HEK293 (cell line): ENCODE data around the gene MT1HL1.

Experiments
- SETDB1 ChIP-seq: IDR thresholded peaks from one replicate; pipeline ENCODE4 v1.6.1; 2017; ENCODE audit warnings: mild to moderate bottlenecking, low read length, moderate library complexity, mixed read lengths; ENCODE audit not compliant: insufficient read length
- TCF7L2 ChIP-seq: IDR thresholded peaks from 2 replicates; pipeline ENCODE4 v1.6.1; 2011; ENCODE audit warnings: low read depth, mild to moderate bottlenecking, inconsistent platforms, low read length, moderate library complexity, borderline replicate concordance
- ZNF391 ChIP-seq: fragments of 450-650 bp; formaldehyde crosslinking; IDR thresholded peaks from 2 replicates; pipeline ENCODE4 v1.5.1; 2016; ENCODE audit warnings: low read depth, missing biosample characterization, missing genetic modification characterization, borderline replicate concordance
- ZNF658 ChIP-seq: fragments of 450-650 bp; formaldehyde crosslinking; IDR thresholded peaks from 2 replicates; pipeline ENCODE4; 2016; ENCODE audit warnings: missing biosample characterization, missing genetic modification characterization
- TF ChIP-seq, protein P1 (sequence below): fragments of 450-650 bp; formaldehyde crosslinking; IDR thresholded peaks from 2 replicates; pipeline ENCODE4 v1.5.1; 2016; ENCODE audit warnings: missing biosample characterization, missing genetic modification characterization
- TF ChIP-seq, protein P2 (sequence below): fragments of 450-650 bp; formaldehyde crosslinking; IDR thresholded peaks from 2 replicates; pipeline ENCODE4; 2016; ENCODE audit warnings: missing biosample characterization, missing genetic modification characterization

DNA sequence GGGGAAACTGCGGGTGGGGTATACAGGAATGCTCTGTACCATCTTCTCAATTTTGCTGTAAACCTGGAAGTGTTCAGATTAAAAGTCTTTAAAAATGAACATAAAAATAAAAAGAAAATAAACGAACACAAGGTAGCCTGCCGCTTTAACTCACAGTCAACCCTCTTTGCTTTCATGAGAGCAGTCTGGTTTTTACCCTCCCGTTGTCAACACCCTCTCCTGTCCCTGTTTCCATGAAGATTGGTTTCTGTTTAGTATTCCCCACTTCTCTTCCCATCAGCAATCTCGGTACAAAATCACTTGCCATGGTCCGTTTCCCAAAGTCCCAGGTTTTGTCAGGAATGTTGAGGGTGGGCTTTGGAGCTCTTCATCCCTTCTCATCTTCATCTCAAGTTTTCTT lies 28.8 kb downstream of the MT1HL1 start:
- TF ChIP-seq SETDB1 (no peak), ZNF658 (tag by site-specific recombination) (no peak), TCF7L2 (no peak), ZNF391 (tag by site-specific recombination) (no peak)
- TF ChIP-seq, protein P1, sequence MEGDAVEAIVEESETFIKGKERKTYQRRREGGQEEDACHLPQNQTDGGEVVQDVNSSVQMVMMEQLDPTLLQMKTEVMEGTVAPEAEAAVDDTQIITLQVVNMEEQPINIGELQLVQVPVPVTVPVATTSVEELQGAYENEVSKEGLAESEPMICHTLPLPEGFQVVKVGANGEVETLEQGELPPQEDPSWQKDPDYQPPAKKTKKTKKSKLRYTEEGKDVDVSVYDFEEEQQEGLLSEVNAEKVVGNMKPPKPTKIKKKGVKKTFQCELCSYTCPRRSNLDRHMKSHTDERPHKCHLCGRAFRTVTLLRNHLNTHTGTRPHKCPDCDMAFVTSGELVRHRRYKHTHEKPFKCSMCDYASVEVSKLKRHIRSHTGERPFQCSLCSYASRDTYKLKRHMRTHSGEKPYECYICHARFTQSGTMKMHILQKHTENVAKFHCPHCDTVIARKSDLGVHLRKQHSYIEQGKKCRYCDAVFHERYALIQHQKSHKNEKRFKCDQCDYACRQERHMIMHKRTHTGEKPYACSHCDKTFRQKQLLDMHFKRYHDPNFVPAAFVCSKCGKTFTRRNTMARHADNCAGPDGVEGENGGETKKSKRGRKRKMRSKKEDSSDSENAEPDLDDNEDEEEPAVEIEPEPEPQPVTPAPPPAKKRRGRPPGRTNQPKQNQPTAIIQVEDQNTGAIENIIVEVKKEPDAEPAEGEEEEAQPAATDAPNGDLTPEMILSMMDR = no peak
- TF ChIP-seq, protein P2, sequence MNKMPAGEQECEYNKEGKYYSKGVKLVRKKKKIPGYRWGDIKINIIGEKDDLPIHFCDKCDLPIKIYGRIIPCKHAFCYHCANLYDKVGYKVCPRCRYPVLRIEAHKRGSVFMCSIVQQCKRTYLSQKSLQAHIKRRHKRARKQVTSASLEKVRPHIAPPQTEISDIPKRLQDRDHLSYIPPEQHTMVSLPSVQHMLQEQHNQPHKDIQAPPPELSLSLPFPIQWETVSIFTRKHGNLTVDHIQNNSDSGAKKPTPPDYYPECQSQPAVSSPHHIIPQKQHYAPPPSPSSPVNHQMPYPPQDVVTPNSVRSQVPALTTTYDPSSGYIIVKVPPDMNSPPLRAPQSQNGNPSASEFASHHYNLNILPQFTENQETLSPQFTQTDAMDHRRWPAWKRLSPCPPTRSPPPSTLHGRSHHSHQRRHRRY (tag by site-specific recombination) = no peak
